HCT116 (cell line): ENCODE measurements around the gene KAZN.

Experiments
- CTCF ChIP-seq, 3 experiments: fragments of 200-600 bp in 1 of 3; sonication (generic) in 1 of 3; IDR thresholded peaks in 2 of 3; conservative IDR thresholded peaks in 1 of 3; 2 replicates each; pipeline ENCODE4 v1.5.1; 2012 to 2017; ENCODE audit warnings: low read depth in 2 of 3, low read length in 2 of 3, antibody characterized with exemption in 1 of 3, borderline replicate concordance in 1 of 3, control low read depth in 1 of 3, mild to moderate bottlenecking in 1 of 3, mixed read lengths in 1 of 3, mixed run types in 1 of 3, moderate library complexity in 1 of 3; ENCODE audit not compliant: insufficient read depth in 1 of 3
- ELF1 ChIP-seq: IDR thresholded peaks from 2 replicates; pipeline ENCODE4 v1.6.1; 2012; ENCODE audit warnings: low read depth, borderline replicate concordance
- JUND ChIP-seq: IDR thresholded peaks from 2 replicates; pipeline ENCODE4 v1.6.1; 2012
- MAX ChIP-seq: IDR thresholded peaks from 2 replicates; pipeline ENCODE4 v1.6.1; 2012
- POLR2AphosphoS5 ChIP-seq: IDR thresholded peaks from 2 replicates; pipeline ENCODE4 v1.6.1; 2011; ENCODE audit warnings: mild to moderate bottlenecking, low read depth, low read length, moderate library complexity
- ZBTB33 ChIP-seq: IDR thresholded peaks from 2 replicates; pipeline ENCODE4 v1.6.1; 2011; ENCODE audit warnings: mild to moderate bottlenecking, low read length, moderate library complexity; ENCODE audit not compliant: insufficient replicate concordance; ENCODE audit errors: extremely low read depth

GRCh38 chr1:14973773-14974172 lies 375.3 kb downstream of the KAZN start:
- TF ChIP-seq CTCF (IDR thresholded peaks at IDR 0.05 in 2 of 3, conservative IDR thresholded peaks at IDR 0.05 in 1 of 3; ENCODE audit: borderline replicate concordance in 1 of 3, insufficient read depth in 1 of 3, low read depth in 2 of 3, low read length in 2 of 3) (no peak), ZBTB33 (no peak), JUND (no peak), MAX (no peak), POLR2AphosphoS5 (no peak), ELF1 (no peak)
